Measurements from ENCODE around the gene RYR2. TPM values are rescaled to one million over a fixed set of nuclear protein-coding genes. Genes with fewer than 3 reads are reported as not detected.
"Not testable (repeated sequence)": the region's sequence is repeated elsewhere in the genome, so short reads cannot be mapped to it uniquely, and the experiment has no call there.

Gene RYR2
- total RNA-seq, 1 experiment from 2014 or later = 0.90 TPM

DNA sequence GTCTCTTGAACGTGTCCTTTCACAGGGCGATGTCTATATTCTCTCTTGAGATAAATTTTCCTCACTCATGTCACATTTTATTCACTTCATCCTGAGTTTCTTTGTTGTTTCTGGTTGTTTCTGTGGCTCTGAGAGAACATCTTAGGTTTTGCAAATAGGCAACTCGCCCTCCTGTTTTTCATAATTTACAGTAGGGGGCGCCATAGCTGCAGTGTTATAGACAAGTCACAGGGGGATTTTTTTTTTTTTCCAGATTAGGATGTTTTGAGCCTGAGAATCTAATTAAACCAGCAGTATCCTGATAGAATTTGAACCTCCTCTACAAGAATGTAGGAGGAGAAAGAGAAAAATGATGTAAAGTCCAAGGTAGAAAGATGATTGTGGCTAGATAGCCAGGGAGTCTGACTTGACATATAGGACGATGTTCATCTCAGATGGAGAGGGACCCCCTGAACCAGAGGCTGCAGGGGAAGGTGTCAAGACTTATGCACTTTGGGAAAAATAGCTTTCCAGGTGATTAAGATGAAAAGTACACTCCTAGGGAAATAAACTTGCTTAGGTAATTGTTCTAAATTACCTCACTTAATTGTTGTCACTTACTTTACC, 772.4 kb downstream of the RYR2 start:
- no peak overlapping the region for H3K27ac Mint-ChIP-seq (ENCODE audit: unreplicated experiment)
- intact Hi-C loops (cut with micrococcal nuclease; ENCODE audit: unreplicated experiment) = loop anchor here (5.0 kb wide), 1 partner anchor 1138 kb away; no protein-coding TSS in a partner anchor
- no peak for DNase-seq
- BruUV-seq (replicated peaks) = no TSS peak
- H3K27me3 Mint-ChIP-seq (ENCODE audit: unreplicated experiment) = peaks cover 15% of the 10 kb centered on the region
- no peaks in the 10 kb centered on the region for H3K4me1 Mint-ChIP-seq (ENCODE audit: low read depth, unreplicated experiment)
- CTCF ChIA-PET = interaction anchor here (0.7 kb wide), 1 partner anchor 1948 kb away, joined by 4 read pairs; no protein-coding TSS in a partner anchor
- H3K4me3 Mint-ChIP-seq (ENCODE audit: low read depth, unreplicated experiment) = no peak overlapping the region
- TF ChIP-seq, protein P1, sequence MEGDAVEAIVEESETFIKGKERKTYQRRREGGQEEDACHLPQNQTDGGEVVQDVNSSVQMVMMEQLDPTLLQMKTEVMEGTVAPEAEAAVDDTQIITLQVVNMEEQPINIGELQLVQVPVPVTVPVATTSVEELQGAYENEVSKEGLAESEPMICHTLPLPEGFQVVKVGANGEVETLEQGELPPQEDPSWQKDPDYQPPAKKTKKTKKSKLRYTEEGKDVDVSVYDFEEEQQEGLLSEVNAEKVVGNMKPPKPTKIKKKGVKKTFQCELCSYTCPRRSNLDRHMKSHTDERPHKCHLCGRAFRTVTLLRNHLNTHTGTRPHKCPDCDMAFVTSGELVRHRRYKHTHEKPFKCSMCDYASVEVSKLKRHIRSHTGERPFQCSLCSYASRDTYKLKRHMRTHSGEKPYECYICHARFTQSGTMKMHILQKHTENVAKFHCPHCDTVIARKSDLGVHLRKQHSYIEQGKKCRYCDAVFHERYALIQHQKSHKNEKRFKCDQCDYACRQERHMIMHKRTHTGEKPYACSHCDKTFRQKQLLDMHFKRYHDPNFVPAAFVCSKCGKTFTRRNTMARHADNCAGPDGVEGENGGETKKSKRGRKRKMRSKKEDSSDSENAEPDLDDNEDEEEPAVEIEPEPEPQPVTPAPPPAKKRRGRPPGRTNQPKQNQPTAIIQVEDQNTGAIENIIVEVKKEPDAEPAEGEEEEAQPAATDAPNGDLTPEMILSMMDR (IDR thresholded peaks at IDR 0.05; ENCODE audit: unreplicated experiment) = peak; percentile 49
- no peaks in the 10 kb centered on the region for H3K36me3 Mint-ChIP-seq (ENCODE audit: insufficient read depth, unreplicated experiment)
- H3K9me3 Mint-ChIP-seq (ENCODE audit: low read depth, unreplicated experiment) = no peaks in the 10 kb centered on the region

DNA sequence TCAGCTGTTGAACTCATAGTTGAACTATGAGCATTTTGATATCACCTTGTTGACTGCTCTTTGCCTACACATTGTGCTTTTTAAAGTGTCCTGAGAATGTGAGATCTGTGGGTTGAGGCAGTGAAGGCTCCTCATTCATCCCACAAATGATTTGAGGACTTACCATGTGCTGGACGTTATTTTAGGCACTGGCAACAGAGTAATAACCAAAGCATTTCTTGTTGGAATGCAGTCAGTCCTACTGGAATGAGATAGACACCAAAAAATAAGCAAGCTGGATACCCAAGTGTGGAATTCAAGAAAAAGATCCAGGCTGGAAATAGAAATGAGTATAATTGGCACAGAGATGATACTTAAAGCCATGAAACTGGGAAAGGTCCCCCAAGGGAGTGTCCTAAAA, 775.3 kb downstream of the RYR2 start:
- no TSS peak for BruUV-seq (replicated peaks)
- H3K4me1 Mint-ChIP-seq (ENCODE audit: low read depth, unreplicated experiment) = no peaks in the 10 kb centered on the region
- no peaks in the 10 kb centered on the region for H3K9me3 Mint-ChIP-seq (ENCODE audit: low read depth, unreplicated experiment)
- H3K36me3 Mint-ChIP-seq (ENCODE audit: insufficient read depth, unreplicated experiment) = no peaks in the 10 kb centered on the region
- no peak for DNase-seq
- intact Hi-C loops (cut with micrococcal nuclease; ENCODE audit: unreplicated experiment) = no loop called here
- CTCF ChIA-PET = interaction anchor here (0.6 kb wide), 1 partner anchor 53 kb away, joined by 4 read pairs; no protein-coding TSS in a partner anchor
- H3K27ac Mint-ChIP-seq (ENCODE audit: unreplicated experiment) = no peak overlapping the region
- TF ChIP-seq, protein P1 (IDR thresholded peaks at IDR 0.05; ENCODE audit: unreplicated experiment) = no peak
- H3K4me3 Mint-ChIP-seq (ENCODE audit: low read depth, unreplicated experiment) = no peak overlapping the region
- H3K27me3 Mint-ChIP-seq (ENCODE audit: unreplicated experiment) = peaks cover 15% of the 10 kb centered on the region

DNA sequence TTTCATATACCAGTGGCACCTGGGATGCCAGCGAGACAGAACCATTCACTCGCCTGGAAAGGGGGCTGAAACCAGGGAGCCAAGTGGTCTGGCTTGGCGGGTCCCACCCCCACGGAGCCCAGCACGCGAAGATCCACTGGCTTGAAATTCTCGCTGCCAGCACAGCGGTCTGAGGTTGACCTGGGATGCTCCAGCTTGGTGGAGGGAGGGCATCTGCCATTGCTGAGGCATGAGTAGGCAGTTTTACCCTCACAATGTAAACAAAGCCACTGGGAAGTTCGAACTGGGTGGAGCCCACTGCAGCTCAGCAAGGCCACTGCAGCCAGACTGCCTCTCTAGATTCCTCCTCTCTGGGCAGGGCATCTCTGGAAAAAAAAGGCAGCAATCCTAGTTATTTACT, 778.6 kb downstream of the RYR2 start:
- H3K27ac Mint-ChIP-seq (ENCODE audit: unreplicated experiment); intact Hi-C loops (cut with micrococcal nuclease; ENCODE audit: unreplicated experiment); H3K4me3 Mint-ChIP-seq (ENCODE audit: low read depth, unreplicated experiment); H3K36me3 Mint-ChIP-seq (ENCODE audit: insufficient read depth, unreplicated experiment); H3K9me3 Mint-ChIP-seq (ENCODE audit: low read depth, unreplicated experiment); H3K4me1 Mint-ChIP-seq (ENCODE audit: low read depth, unreplicated experiment); BruUV-seq (replicated peaks): not testable (repeated sequence)
- DNase-seq = peak; percentile 48
- CTCF ChIA-PET = interaction anchor here (1.0 to 1.3 kb wide), 2 partner anchors 11 to 89 kb away, joined by 3 to 4 read pairs; no protein-coding TSS in a partner anchor
- H3K27me3 Mint-ChIP-seq (ENCODE audit: unreplicated experiment) = peaks cover 15% of the 10 kb centered on the region

DNA sequence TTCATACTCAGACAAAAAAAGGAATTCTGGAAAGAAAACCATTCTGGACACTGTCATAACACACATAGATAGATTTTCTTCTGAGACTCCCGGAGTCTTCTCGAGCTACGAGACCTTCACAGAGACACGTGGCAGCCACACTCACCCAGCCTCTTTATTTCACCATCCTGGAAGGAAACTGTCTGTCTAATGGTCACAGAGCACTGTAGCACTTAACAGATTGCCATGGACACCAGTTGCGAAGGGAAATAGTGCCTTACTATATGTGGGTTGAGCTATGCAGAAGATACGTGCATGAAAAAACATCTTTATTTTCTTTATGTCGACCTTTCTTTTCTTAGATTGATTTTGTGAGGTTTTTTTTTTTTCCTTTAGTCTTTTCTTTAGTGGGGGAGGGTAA, 790.9 kb downstream of the RYR2 start:
- CTCF ChIA-PET = no interaction called here
- intact Hi-C loops (cut with micrococcal nuclease; ENCODE audit: unreplicated experiment) = no loop called here
- no peaks in the 10 kb centered on the region for H3K27me3 Mint-ChIP-seq (ENCODE audit: unreplicated experiment)
- H3K4me1 Mint-ChIP-seq (ENCODE audit: low read depth, unreplicated experiment) = no peaks in the 10 kb centered on the region
- no TSS peak for BruUV-seq (replicated peaks)
- no peaks in the 10 kb centered on the region for H3K36me3 Mint-ChIP-seq (ENCODE audit: insufficient read depth, unreplicated experiment)
- TF ChIP-seq, protein P1 (IDR thresholded peaks at IDR 0.05; ENCODE audit: unreplicated experiment) = no peak
- H3K27ac Mint-ChIP-seq (ENCODE audit: unreplicated experiment) = no peak overlapping the region
- peaks cover 3% of the 10 kb centered on the region for H3K9me3 Mint-ChIP-seq (ENCODE audit: low read depth, unreplicated experiment)
- no peak overlapping the region for H3K4me3 Mint-ChIP-seq (ENCODE audit: low read depth, unreplicated experiment)
- no peak for DNase-seq

DNA sequence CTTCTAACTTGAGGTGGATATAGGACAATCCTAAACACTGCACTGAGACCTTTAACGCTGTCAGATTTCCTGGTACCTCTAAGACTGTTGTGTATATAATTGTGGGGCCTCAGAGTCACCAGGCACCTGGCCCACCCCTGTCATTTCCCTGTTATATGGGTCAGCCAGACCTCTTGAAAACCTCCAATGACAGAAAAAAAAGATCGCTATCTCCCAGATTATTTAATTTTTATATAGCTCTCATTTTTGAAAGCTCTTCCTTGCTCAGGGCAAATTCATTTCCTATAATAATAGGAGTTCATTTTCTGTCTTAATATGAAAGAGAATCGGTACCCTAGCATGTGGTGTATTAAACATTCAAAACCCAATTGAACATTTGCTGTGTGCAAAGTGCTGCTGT, 792.1 kb downstream of the RYR2 start:
- intact Hi-C loops (cut with micrococcal nuclease; ENCODE audit: unreplicated experiment) = no loop called here
- H3K27ac Mint-ChIP-seq (ENCODE audit: unreplicated experiment) = no peak overlapping the region
- H3K9me3 Mint-ChIP-seq (ENCODE audit: low read depth, unreplicated experiment) = peaks cover under 1% of the 10 kb centered on the region
- TF ChIP-seq, protein P1 (IDR thresholded peaks at IDR 0.05; ENCODE audit: unreplicated experiment) = no peak
- no peak for DNase-seq
- H3K36me3 Mint-ChIP-seq (ENCODE audit: insufficient read depth, unreplicated experiment) = no peaks in the 10 kb centered on the region
- no peaks in the 10 kb centered on the region for H3K4me1 Mint-ChIP-seq (ENCODE audit: low read depth, unreplicated experiment)
- H3K4me3 Mint-ChIP-seq (ENCODE audit: low read depth, unreplicated experiment) = no peak overlapping the region
- no peaks in the 10 kb centered on the region for H3K27me3 Mint-ChIP-seq (ENCODE audit: unreplicated experiment)
- CTCF ChIA-PET = no interaction called here
- BruUV-seq (replicated peaks) = no TSS peak

All from Calu3 (cell line).